ENCODE data around the gene TTYH3. TPM values are rescaled to one million over a fixed set of nuclear protein-coding genes. Genes with fewer than 3 reads are reported as not detected.
A peak's percentile ranks its signal among the peaks of the same experiment; 100 is the strongest.
"Not testable (repeated sequence)": the region's sequence is repeated elsewhere in the genome, so short reads cannot be mapped to it uniquely, and the experiment has no call there.

TTYH3 gene
- total RNA-seq, 1 experiment from 2014 or later, result 24.8 TPM

GRCh38 chr7:2681929-2682799, 50.4 kb downstream of the TTYH3 start:
- DNase-seq (ENCODE audit: low read depth), result no peak

- no peak for DNase-seq (ENCODE audit: low read depth)
These were observed 52.7 kb downstream of the TTYH3 start for GRCh38 chr7:2684501-2684900.

- DNase-seq (ENCODE audit: low read depth), result no peak
These were observed 54.3 kb downstream of the TTYH3 start for GRCh38 chr7:2686101-2686500.

GRCh38 chr7:2687338-2687869, 55.6 kb downstream of the TTYH3 start:
- peak; percentile 39 for DNase-seq (ENCODE audit: low read depth)

- DNase-seq (ENCODE audit: low read depth), result no peak
These were observed 56.1 kb downstream of the TTYH3 start, which contains the start of gene AMZ1 for GRCh38 chr7:2687881-2688318. TSS of gene AMZ1 (plus strand) at chr7:2688202. CDS start at chr7:2700452, 12,250 bp downstream.

- DNase-seq (ENCODE audit: low read depth), result no peak
These were observed 56.9 kb downstream of the TTYH3 start for GRCh38 chr7:2688409-2689342.

- DNase-seq (ENCODE audit: low read depth), result no peak
These were observed 57.6 kb downstream of the TTYH3 start for GRCh38 chr7:2689343-2689847.

GRCh38 chr7:2689951-2690705, 58.3 kb downstream of the TTYH3 start:
- peak; percentile 50 for DNase-seq (ENCODE audit: low read depth)

- DNase-seq (ENCODE audit: low read depth), result no peak
These were observed 59.4 kb downstream of the TTYH3 start for GRCh38 chr7:2691011-2691707.

- DNase-seq (ENCODE audit: low read depth), result not testable (repeated sequence)
These were observed 60.2 kb downstream of the TTYH3 start for GRCh38 chr7:2691932-2692439.

GRCh38 chr7:2692543-2692942, 60.8 kb downstream of the TTYH3 start:
- DNase-seq (ENCODE audit: low read depth), result no peak

GRCh38 chr7:2693420-2694121, 61.8 kb downstream of the TTYH3 start:
- DNase-seq (ENCODE audit: low read depth), result not testable (repeated sequence)

- not testable (repeated sequence) for DNase-seq (ENCODE audit: low read depth)
These were observed 62.3 kb downstream of the TTYH3 start for GRCh38 chr7:2694122-2694436.

- no peak for DNase-seq (ENCODE audit: low read depth)
These were observed 66.9 kb downstream of the TTYH3 start for GRCh38 chr7:2698581-2699288.

GRCh38 chr7:2699289-2699620, 67.5 kb downstream of the TTYH3 start:
- no peak for DNase-seq (ENCODE audit: low read depth)

GRCh38 chr7:2700141-2700850, 68.5 kb downstream of the TTYH3 start:
- no peak for DNase-seq (ENCODE audit: low read depth)

- DNase-seq (ENCODE audit: low read depth), result no peak
These were observed 69.6 kb downstream of the TTYH3 start for GRCh38 chr7:2701424-2701823.
